Neural cell (in vitro differentiated cells): ENCODE measurements around the gene MYBPHL. TPM values are rescaled to one million over a fixed set of nuclear protein-coding genes. Genes with fewer than 3 reads are reported as not detected.

Source experiments
- H2AFZ ChIP-seq: fragments of 200-600, 300-800 bp; sonication (generic), shearing (Covaris generic); 2 replicates; pipeline ENCODE4 v1.6.0; 2014; ENCODE audit warnings: low read depth, mild to moderate bottlenecking, antibody characterized with exemption, low read length, moderate library complexity
- H3F3A ChIP-seq: fragments of 200-600 bp; shearing (Covaris generic); 2 replicates; pipeline ENCODE4 v1.6.1; 2016; ENCODE audit warnings: mild to moderate bottlenecking, moderate library complexity, mixed read lengths, antibody characterized with exemption, low read length; ENCODE audit not compliant: insufficient read depth, poor library complexity, severe bottlenecking
- H3K27ac ChIP-seq: fragments of 200-600, 300-800 bp; sonication (generic), shearing (Covaris generic); 2 replicates; pipeline ENCODE4 v1.5.1; 2014; ENCODE audit warnings: mild to moderate bottlenecking, low read length, moderate library complexity
- H3K27me3 ChIP-seq: fragments of 300-800, 200-600 bp; sonication (generic), shearing (Covaris generic); 2 replicates; pipeline ENCODE4 v1.6.0; 2014; ENCODE audit warnings: mild to moderate bottlenecking, low read depth, low read length, moderate library complexity; ENCODE audit not compliant: insufficient read depth
- H3K36me3 ChIP-seq: fragments of 300-800, 200-600 bp; sonication (generic), shearing (Covaris generic); 2 replicates; pipeline ENCODE4 v1.5.1; 2014; ENCODE audit warnings: mild to moderate bottlenecking, antibody characterized with exemption, low read length, moderate library complexity; ENCODE audit not compliant: insufficient read depth
- H3K4me2 ChIP-seq: fragments of 300-800, 200-600 bp; sonication (generic), shearing (Covaris generic); 2 replicates; pipeline ENCODE4 v1.6.0; 2014; ENCODE audit warnings: mild to moderate bottlenecking, low read length
- H3K4me3 ChIP-seq: fragments of 300-800, 200-600 bp; sonication (generic), shearing (Covaris generic); 2 replicates; pipeline ENCODE4 v1.5.1; 2014; ENCODE audit warnings: mild to moderate bottlenecking, low read length, moderate library complexity
- H3K79me2 ChIP-seq: fragments of 200-600 bp; shearing (Covaris generic); replicated peaks from 2 replicates; pipeline ENCODE4 v1.6.0; 2014; ENCODE audit warnings: mild to moderate bottlenecking, low read length, moderate library complexity; ENCODE audit not compliant: insufficient read depth
- H3K9ac ChIP-seq: fragments of 300-800, 200-600 bp; sonication (generic), shearing (Covaris generic); 2 replicates; pipeline ENCODE4 v1.6.1; 2016; ENCODE audit warnings: mild to moderate bottlenecking, low read length, mixed read lengths
- H3K9me2 ChIP-seq: fragments of 200-600 bp; shearing (Covaris generic); 2 replicates; pipeline ENCODE4 v1.6.1; 2016; ENCODE audit warnings: mild to moderate bottlenecking, low read length, mixed read lengths; ENCODE audit not compliant: insufficient read depth
- H3K9me3 ChIP-seq: fragments of 200-600, 300-800 bp; sonication (generic), shearing (Covaris generic); 2 replicates; pipeline ENCODE4 v1.6.1; 2016; ENCODE audit warnings: mild to moderate bottlenecking, mixed run types, low read length, moderate library complexity, mixed read lengths
- H4K20me1 ChIP-seq: fragments of 200-600 bp; shearing (Covaris generic); 2 replicates; pipeline ENCODE4 v1.6.1; 2016; ENCODE audit warnings: mild to moderate bottlenecking, mixed run types; ENCODE audit not compliant: insufficient read depth
- CTCF ChIP-seq: fragments of 450-650 bp; IDR thresholded peaks from 2 replicates; pipeline ENCODE4 v1.5.1; 2014; ENCODE audit warnings: antibody characterized with exemption, mild to moderate bottlenecking, moderate library complexity; ENCODE audit not compliant: poor library complexity, severe bottlenecking
- MXI1 ChIP-seq: fragments of 450-650 bp; conservative IDR thresholded peaks from 2 replicates; pipeline ENCODE4 v1.6.1; 2014; ENCODE audit warnings: antibody characterized with exemption, mild to moderate bottlenecking; ENCODE audit not compliant: poor library complexity, severe bottlenecking
- REST ChIP-seq: IDR thresholded peaks from 2 replicates; pipeline ENCODE4 v1.6.1; 2012; ENCODE audit warnings: borderline replicate concordance
- SMC3 ChIP-seq: fragments of 450-650 bp; conservative IDR thresholded peaks from 2 replicates; pipeline ENCODE4 v1.6.1; 2014; ENCODE audit warnings: antibody characterized with exemption, mild to moderate bottlenecking, moderate library complexity; ENCODE audit not compliant: poor library complexity
- TAF1 ChIP-seq: IDR thresholded peaks from 2 replicates; pipeline ENCODE4 v1.6.1; 2012; ENCODE audit warnings: low read depth
- polyA plus RNA-seq: library from polyadenylated mRNA; depleted of rRNA; stranded (reverse); fragments of >200 nt; gene quantifications from 2 replicates; pipeline ENCODE4 v1.2.3, GENCODE V29; 2014

Gene MYBPHL
- polyA plus RNA-seq, 1 donor from 2014 or later = 1.6 TPM

DNA sequence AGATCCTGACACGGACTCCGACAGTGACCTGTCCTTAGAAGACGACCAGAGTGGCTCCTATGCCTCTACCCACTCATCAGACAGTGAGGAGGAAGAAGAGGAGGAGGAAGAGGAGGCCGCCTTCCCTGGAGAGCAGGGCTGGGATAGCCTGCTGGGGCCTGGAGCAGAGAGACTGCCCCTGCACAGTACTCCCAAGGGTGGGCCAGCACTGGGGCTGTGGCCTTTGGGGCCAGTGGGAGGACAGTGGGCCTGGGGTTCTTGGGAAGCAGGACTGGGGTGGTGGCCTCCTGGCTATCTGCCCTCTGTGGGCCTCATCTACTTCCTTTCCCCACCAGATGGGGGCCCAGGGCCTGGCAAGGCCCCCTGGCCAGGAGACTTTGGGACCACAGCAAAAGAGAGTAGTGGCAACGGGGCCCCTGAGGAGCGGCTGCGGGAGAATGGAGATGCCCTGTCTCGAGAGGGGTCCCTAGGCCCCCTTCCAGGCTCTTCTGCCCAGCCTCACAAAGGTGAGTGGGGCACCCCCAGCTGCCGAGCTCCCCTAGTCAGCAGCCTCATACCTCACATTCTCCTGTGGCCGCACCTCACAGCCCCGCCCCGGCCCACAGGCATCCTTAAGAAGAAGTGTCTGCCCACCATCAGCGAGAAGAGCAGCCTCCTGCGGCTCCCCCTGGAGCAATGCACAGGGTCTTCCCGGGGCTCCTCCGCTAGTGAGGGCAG is 33.8 kb downstream of the MYBPHL start:
- Histone ChIP-seq H3K4me2 (no peak overlapping the region), H3K79me2 (no peaks in the 10 kb centered on the region), H3K36me3 (no peaks in the 10 kb centered on the region), H3F3A (no peaks in the 10 kb centered on the region), H2AFZ (no peak overlapping the region), H3K9ac (no peak overlapping the region), H3K9me2 (no peaks in the 10 kb centered on the region), H3K27ac (no peak overlapping the region), H3K4me3 (no peak overlapping the region), H4K20me1 (no peaks in the 10 kb centered on the region), H3K27me3 (no peaks in the 10 kb centered on the region), H3K9me3 (no peaks in the 10 kb centered on the region)
- TF ChIP-seq SMC3 (no peak), CTCF (no peak), TAF1 (no peak)

GRCh38 chr1:109272021-109272799 is 34.6 kb downstream of the MYBPHL start:
- TF ChIP-seq TAF1 = no peak
- TF ChIP-seq MXI1 = no peak
- TF ChIP-seq SMC3 = no peak
- TF ChIP-seq REST = no peak
- TF ChIP-seq CTCF = no peak
- H3K9me3 ChIP-seq = no peaks in the 10 kb centered on the region
- no peaks in the 10 kb centered on the region for H3K79me2 ChIP-seq
- H3K9ac ChIP-seq = no peak overlapping the region
- no peak overlapping the region for H3K4me2 ChIP-seq
- no peak overlapping the region for H2AFZ ChIP-seq
- no peak overlapping the region for H3K27ac ChIP-seq
- no peaks in the 10 kb centered on the region for H4K20me1 ChIP-seq
- no peak overlapping the region for H3K4me3 ChIP-seq
- peaks cover 5% of the 10 kb centered on the region for H3K36me3 ChIP-seq
- no peaks in the 10 kb centered on the region for H3K9me2 ChIP-seq
- no peaks in the 10 kb centered on the region for H3F3A ChIP-seq
- no peaks in the 10 kb centered on the region for H3K27me3 ChIP-seq
